ENCODE results near the gene NSUN6. TPM values are rescaled to one million over a fixed set of nuclear protein-coding genes. Genes with fewer than 3 reads are reported as not detected.

The NSUN6 gene
- total RNA-seq, 3 donors from 2014 or later, result 11.8 to 28.4 (median 18.0) TPM

DNA sequence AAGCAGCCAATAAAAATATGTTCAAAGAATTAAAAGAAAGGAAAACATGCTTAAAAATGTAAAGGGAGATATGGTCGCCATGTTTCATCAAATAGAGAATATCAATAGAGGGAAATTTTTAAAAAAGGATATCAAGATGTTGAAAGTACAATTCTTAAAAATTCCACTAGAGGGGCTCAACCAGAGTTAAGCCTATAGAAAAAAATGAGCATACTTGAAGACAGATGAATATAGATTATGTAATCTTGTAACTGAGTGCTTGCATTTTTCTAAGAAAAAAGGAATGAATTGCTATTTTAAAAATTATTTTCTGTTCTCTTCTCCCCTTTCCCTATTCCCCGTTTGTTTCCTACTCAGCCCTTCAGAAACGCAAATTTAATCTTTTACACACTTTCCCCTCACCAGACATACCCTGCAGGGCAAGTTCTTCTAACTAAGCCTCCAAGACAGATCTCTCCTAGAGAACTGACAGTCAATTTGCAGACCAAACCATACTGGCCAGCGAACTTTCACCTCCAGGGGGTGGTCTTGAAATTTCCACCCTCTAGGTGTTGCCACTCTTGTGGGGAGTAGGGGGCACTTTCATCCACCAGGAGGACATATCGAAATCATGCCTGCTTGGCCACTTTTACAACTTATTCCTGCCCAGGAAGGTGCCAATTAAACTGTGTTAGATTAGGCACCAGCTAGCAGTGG lies 67.7 kb downstream of the NSUN6 start:
- no peaks in the 10 kb centered on the region for H3K4me1 ChIP-seq
- intact Hi-C loops (cut with DNase I; ENCODE audit: low total_unique reads), result no loop called here
- TF ChIP-seq POLR2A (IDR thresholded peaks at IDR 0.05), result no peak
- TF ChIP-seq, protein P1, sequence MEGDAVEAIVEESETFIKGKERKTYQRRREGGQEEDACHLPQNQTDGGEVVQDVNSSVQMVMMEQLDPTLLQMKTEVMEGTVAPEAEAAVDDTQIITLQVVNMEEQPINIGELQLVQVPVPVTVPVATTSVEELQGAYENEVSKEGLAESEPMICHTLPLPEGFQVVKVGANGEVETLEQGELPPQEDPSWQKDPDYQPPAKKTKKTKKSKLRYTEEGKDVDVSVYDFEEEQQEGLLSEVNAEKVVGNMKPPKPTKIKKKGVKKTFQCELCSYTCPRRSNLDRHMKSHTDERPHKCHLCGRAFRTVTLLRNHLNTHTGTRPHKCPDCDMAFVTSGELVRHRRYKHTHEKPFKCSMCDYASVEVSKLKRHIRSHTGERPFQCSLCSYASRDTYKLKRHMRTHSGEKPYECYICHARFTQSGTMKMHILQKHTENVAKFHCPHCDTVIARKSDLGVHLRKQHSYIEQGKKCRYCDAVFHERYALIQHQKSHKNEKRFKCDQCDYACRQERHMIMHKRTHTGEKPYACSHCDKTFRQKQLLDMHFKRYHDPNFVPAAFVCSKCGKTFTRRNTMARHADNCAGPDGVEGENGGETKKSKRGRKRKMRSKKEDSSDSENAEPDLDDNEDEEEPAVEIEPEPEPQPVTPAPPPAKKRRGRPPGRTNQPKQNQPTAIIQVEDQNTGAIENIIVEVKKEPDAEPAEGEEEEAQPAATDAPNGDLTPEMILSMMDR (IDR thresholded peaks at IDR 0.05), result peak in 1 of 3 donors; percentile 6
- no peak overlapping the region for H3K27ac ChIP-seq
- H3K27me3 ChIP-seq, result no peaks in the 10 kb centered on the region
- H3K4me3 ChIP-seq, result no peak overlapping the region
- no peak for DNase-seq (ENCODE audit: low spot score in 2 of 2)
- no peaks in the 10 kb centered on the region for H3K36me3 ChIP-seq
- H3K9me3 ChIP-seq, result no peaks in the 10 kb centered on the region

DNA sequence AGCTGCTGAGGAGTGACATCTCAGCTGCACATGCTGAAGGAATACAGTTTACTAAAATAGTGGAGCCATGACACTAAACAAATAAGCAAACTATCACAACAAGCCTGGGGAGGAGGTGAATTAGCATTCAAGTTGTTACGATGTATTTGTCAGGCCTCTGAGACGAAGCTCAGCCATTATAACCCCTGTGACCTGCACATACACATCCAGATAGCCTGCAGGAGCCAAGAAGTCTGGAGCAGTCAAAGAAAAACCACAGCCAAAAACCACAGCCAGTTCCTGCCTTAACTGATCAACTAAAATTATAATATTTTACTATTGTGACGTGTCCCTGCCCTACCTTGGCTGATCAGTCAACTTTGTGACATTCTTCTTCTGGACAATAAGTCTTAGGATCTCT lies 68.6 kb downstream of the NSUN6 start:
- Histone ChIP-seq H3K27ac (no peak overlapping the region), H3K4me3 (no peak overlapping the region), H3K4me1 (no peaks in the 10 kb centered on the region), H3K27me3 (no peaks in the 10 kb centered on the region), H3K36me3 (no peaks in the 10 kb centered on the region), H3K9me3 (peaks cover 0 to 3% of the 10 kb centered on the region in 2 donors)
- TF ChIP-seq, protein P1 (IDR thresholded peaks at IDR 0.05), result no peak
- TF ChIP-seq POLR2A (IDR thresholded peaks at IDR 0.05) (no peak), POLR2AphosphoS5 (IDR thresholded peaks at IDR 0.05) (no peak)
- intact Hi-C loops (cut with DNase I; ENCODE audit: low total_unique reads), result no loop called here
- no peak for DNase-seq (ENCODE audit: low spot score in 2 of 2)

DNA sequence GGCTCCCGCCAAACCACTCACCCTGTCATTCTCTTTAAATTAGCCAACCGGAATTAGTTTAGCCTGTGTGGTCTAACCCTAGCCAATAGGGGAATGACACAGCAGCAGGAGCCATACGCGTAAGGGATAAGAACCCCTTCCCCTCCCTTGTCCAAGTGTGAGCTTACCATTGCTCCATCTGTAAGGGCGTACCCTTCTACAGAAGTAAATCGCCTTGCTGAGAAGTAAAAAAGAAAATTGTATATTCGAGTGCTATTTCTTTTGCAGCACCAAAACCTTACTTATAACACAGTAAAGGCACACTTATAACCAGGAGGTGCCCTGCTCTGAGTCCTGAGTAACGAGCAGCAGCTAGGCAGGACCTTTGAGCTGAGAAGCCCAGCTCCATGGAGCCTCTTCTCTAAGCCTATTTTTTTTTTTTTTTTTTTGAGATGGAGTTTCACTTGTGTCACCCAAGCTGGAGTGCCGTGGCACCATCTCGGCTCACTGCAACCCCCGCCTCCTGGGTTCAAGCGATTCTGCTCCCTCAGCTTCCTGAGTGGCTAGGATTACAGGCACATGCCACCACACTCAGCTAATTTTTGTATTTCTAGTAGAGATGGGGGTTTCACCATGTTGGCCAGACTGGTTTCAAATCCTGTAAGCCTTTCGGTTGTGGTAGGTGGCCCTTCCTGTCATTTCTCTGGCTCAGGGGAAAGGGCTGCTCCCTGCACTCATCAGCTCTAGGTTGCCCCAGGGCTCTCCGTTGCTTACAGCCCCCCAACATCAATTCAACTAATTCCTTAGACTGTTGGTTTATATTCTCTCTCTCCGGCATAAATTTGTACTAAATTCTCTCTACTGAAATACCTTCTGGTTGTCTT lies 73.3 kb downstream of the NSUN6 start:
- no peaks in the 10 kb centered on the region for H3K27me3 ChIP-seq
- H3K36me3 ChIP-seq, result no peaks in the 10 kb centered on the region
- no peak for TF ChIP-seq POLR2A (IDR thresholded peaks at IDR 0.05)
- TF ChIP-seq POLR2AphosphoS5 (IDR thresholded peaks at IDR 0.05), result no peak
- TF ChIP-seq, protein P1 (IDR thresholded peaks at IDR 0.05), result no peak
- no peaks in the 10 kb centered on the region for H3K4me1 ChIP-seq
- peaks cover 0 to 4% of the 10 kb centered on the region in 2 donors for H3K9me3 ChIP-seq
- H3K27ac ChIP-seq, result no peak overlapping the region
- intact Hi-C loops (cut with DNase I; ENCODE audit: low total_unique reads), result no loop called here
- no peak overlapping the region for H3K4me3 ChIP-seq
- no peak for DNase-seq (ENCODE audit: low spot score in 2 of 2)

DNA sequence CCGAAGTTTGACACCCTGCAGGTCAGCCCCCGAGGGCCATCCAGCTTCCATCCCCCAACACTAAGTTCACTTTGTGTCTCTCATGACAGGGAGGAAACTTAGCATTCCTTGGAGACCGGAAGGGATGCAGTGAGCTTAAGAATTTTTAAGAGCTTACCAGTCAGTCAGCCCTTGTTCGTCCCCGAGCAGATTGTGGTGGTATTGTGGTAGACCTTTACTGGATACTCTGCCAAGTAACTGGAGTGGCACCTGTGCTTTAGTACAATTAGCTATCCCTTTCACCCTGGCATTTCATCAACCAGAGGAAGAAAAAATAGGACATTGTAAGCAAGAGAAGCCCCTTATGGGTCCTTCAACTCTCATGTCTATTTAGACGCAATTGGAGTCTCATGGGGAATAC lies 74.8 kb downstream of the NSUN6 start:
- no peak for TF ChIP-seq POLR2A (IDR thresholded peaks at IDR 0.05)
- TF ChIP-seq, protein P1 (IDR thresholded peaks at IDR 0.05), result no peak
- no peak for TF ChIP-seq POLR2AphosphoS5 (IDR thresholded peaks at IDR 0.05)
- H3K27ac ChIP-seq, result no peak overlapping the region
- DNase-seq (ENCODE audit: low spot score in 2 of 2), result no peak
- peaks cover 0 to 4% of the 10 kb centered on the region in 2 donors for H3K9me3 ChIP-seq
- H3K27me3 ChIP-seq, result no peaks in the 10 kb centered on the region
- no peaks in the 10 kb centered on the region for H3K36me3 ChIP-seq
- no peaks in the 10 kb centered on the region for H3K4me1 ChIP-seq
- H3K4me3 ChIP-seq, result no peak overlapping the region
- intact Hi-C loops (cut with DNase I; ENCODE audit: low total_unique reads), result no loop called here

DNA sequence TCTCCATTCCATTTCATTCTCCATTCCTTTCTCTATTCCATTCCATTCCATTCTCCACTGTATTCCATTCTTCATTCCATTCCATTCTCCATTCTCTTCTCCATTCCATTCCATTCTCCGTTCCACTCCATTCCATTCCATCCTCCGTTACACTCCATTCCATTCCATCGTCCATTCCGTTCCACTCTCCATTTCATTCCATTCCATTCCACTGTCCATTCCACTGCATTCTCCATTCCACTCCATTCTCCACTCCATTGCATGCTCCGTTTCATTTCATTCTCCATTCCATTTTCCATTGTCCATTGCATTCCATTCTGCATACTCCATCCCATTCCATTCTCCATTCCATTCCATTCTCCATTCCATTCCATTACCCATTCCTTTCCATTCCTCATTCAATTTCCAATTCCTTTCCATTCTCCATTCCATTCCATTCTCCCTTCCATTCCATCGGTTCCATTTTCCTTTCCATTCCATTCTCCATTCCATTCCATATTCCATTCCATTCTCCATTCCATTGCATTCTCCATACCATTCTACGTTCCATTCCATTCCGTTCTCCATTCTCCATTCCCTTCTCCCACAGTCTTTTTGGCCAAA lies 78.3 kb downstream of the NSUN6 start:
- no peaks in the 10 kb centered on the region for H3K36me3 ChIP-seq
- H3K9me3 ChIP-seq, result peaks cover 0 to 4% of the 10 kb centered on the region in 2 donors
- no peak overlapping the region for H3K4me3 ChIP-seq
- no peaks in the 10 kb centered on the region for H3K4me1 ChIP-seq
- H3K27ac ChIP-seq, result no peak overlapping the region
- TF ChIP-seq POLR2AphosphoS5 (IDR thresholded peaks at IDR 0.05) (no peak), POLR2A (IDR thresholded peaks at IDR 0.05) (no peak)
- TF ChIP-seq, protein P1 (IDR thresholded peaks at IDR 0.05), result no peak
- intact Hi-C loops (cut with DNase I; ENCODE audit: low total_unique reads), result no loop called here
- no peak for DNase-seq (ENCODE audit: low spot score in 2 of 2)
- H3K27me3 ChIP-seq, result no peaks in the 10 kb centered on the region
